22Rv1 (cell line): Measurements from ENCODE around the gene AP1S3.

Source experiments
- CTCF ChIP-seq: fragments of 450-650 bp; IDR thresholded peaks from 2 replicates; pipeline ENCODE4 v1.5.1; 2017; ENCODE audit warnings: mild to moderate bottlenecking
- ZFX ChIP-seq: fragments of 450-650 bp; IDR thresholded peaks from 2 replicates; pipeline ENCODE4 v1.6.1; 2017; ENCODE audit warnings: antibody characterized with exemption, borderline replicate concordance

DNA sequence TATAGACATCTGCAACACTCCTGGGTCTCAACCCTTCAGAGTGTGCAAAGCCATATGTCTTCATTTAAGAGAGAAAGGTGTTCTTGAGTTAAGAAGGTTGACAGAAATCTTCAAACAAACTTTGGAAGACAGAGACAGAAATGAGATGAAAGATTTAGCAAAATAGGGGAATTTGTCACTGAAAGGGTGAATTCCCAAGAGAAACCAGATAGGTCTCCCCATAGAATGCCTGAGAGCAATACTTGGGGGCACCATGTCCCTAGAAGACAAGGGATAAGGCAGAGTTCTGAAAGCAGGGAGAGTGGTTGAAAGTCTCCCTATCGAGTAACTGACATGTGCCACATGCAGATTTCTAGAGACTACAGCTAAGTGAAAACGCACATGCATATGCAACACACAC lies 50.0 kb downstream of the AP1S3 start:
- TF ChIP-seq CTCF (no peak), ZFX (no peak)
